GM13976 (cell line): ENCODE data around the gene USH1G.
"Not testable (repeated sequence)": the region's sequence is repeated elsewhere in the genome, so short reads cannot be mapped to it uniquely, and the experiment has no call there.

ENCODE experiments used
- DNase-seq: peaks from one replicate; pipeline ENCODE4 v3.0.0; 2012; ENCODE audit warnings: low spot score
- CTCF ChIP-seq: IDR thresholded peaks from 2 replicates; pipeline ENCODE4 v1.5.1; 2012; ENCODE audit warnings: borderline replicate concordance, mild to moderate bottlenecking; ENCODE audit not compliant: insufficient read depth; ENCODE audit errors: extremely low read depth, missing control alignments, control extremely low read depth
- in situ Hi-C: fragments of 300-500 bp; cut with MboI; formaldehyde crosslinking; loops from one replicate; pipeline ENCODE4 v1.12.0; 2022; ENCODE audit warnings: low sequenced_read_pairs, mixed read lengths, inconsistent platforms; ENCODE audit not compliant: unreplicated experiment

USH1G gene

GRCh38 chr17:74917430-74917829 is 5.6 kb downstream of the USH1G start:
- DNase-seq: no peak
- no peak for TF ChIP-seq CTCF
- in situ Hi-C loops: no loop called here

GRCh38 chr17:74916851-74917199 is 6.2 kb downstream of the USH1G start:
- no peak for DNase-seq
- in situ Hi-C loops: no loop called here
- no peak for TF ChIP-seq CTCF

GRCh38 chr17:74916136-74916850 is 6.8 kb downstream of the USH1G start:
- in situ Hi-C loops: no loop called here
- no peak for TF ChIP-seq CTCF
- DNase-seq: no peak

- in situ Hi-C loops, DNase-seq: not testable (repeated sequence)
Measured at GRCh38 chr17:74911423-74911822, 11.6 kb downstream of the USH1G start.

- DNase-seq, in situ Hi-C loops: not testable (repeated sequence)
Measured at GRCh38 chr17:74909097-74909496, 14.0 kb downstream of the USH1G start.

- no peak for TF ChIP-seq CTCF
- in situ Hi-C loops: no loop called here
- DNase-seq: no peak
Measured at GRCh38 chr17:74907012-74907411, 16.0 kb downstream of the USH1G start.

GRCh38 chr17:74906214-74906793 is 16.8 kb downstream of the USH1G start:
- in situ Hi-C loops, DNase-seq: not testable (repeated sequence)

- no peak for TF ChIP-seq CTCF
- DNase-seq: no peak
- in situ Hi-C loops: no loop called here
Measured at GRCh38 chr17:74904687-74905409, 18.2 kb downstream of the USH1G start.
